ENCODE results near the gene FAM8A1. TPM values are rescaled to one million over a fixed set of nuclear protein-coding genes. Genes with fewer than 3 reads are reported as not detected.

The FAM8A1 gene
- polyA plus RNA-seq, 1 experiment, result 5.7 TPM

DNA sequence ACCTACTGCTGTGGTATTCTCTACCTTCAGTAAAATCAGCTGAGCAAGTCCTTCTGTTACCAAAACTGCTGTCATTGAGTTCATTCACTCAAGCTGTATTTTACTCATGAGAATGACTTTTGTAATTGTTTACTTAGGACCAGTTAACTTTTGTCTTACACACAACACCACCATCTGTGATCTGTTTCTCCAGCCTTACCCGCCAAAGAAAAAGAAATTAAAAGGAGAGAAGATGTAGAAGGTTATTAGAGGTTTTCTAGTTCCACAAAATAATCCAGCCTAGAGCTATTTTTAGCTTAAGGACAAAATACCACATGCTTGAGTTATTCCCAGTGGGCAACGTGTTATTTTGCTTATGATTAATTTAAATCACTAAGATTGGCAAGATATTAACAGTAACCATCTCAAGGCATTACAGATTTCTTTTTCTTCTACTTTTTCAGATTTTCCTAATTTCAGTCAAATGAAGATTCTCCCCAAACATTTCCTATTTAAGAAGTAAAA lies 38.2 kb downstream of the FAM8A1 start:
- no peak for DNase-seq (ENCODE audit: low read depth)
- no peaks in the 10 kb centered on the region for H3K27me3 ChIP-seq (ENCODE audit: control insufficient read depth, insufficient read depth, low read length)
- TF ChIP-seq, protein P1, sequence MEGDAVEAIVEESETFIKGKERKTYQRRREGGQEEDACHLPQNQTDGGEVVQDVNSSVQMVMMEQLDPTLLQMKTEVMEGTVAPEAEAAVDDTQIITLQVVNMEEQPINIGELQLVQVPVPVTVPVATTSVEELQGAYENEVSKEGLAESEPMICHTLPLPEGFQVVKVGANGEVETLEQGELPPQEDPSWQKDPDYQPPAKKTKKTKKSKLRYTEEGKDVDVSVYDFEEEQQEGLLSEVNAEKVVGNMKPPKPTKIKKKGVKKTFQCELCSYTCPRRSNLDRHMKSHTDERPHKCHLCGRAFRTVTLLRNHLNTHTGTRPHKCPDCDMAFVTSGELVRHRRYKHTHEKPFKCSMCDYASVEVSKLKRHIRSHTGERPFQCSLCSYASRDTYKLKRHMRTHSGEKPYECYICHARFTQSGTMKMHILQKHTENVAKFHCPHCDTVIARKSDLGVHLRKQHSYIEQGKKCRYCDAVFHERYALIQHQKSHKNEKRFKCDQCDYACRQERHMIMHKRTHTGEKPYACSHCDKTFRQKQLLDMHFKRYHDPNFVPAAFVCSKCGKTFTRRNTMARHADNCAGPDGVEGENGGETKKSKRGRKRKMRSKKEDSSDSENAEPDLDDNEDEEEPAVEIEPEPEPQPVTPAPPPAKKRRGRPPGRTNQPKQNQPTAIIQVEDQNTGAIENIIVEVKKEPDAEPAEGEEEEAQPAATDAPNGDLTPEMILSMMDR (IDR thresholded peaks at IDR 0.05; ENCODE audit: insufficient read depth, low read depth, low read length), result no peak
- no peak overlapping the region for H3K4me3 ChIP-seq (ENCODE audit: low read depth, low read length)
- peaks cover 4% of the 10 kb centered on the region for H3K36me3 ChIP-seq (ENCODE audit: control insufficient read depth, insufficient read depth, low read length)
- ChIA-PET CTCF (interaction anchor here (0.6 to 1.3 kb wide), 2 partner anchors 19 to 489 kb away, joined by 3 to 4 read pairs; no protein-coding TSS in a partner anchor), POLR2A (no interaction called here)

DNA sequence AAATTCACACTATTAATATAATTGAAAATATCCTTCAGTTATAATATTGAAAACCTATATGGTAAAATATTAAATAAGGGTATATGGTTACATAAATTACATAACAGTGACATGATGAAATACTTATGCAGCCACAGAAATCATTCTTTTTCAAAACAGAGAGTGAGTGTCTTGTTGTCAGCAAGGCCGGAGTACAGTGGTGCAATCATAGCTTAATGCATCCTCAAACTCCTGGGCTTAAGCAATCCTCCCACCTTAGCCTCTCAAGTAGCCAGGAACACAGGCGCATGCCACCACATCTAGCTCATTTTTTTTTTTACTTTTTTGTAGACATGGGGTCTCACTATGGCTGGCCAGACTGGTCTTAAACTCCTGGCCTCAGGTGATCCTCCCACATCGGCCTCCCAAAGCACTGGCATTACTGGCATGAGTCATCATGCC lies 40.4 kb downstream of the FAM8A1 start:
- POLR2A ChIA-PET, result no interaction called here
- Histone ChIP-seq H3K36me3 (ENCODE audit: control insufficient read depth, insufficient read depth, low read length) (peaks cover 8% of the 10 kb centered on the region), H3K4me3 (ENCODE audit: low read depth, low read length) (no peak overlapping the region), H3K27me3 (ENCODE audit: control insufficient read depth, insufficient read depth, low read length) (no peaks in the 10 kb centered on the region)
- CTCF ChIA-PET, result interaction anchor here (0.7 kb wide), 1 partner anchor 16 kb away, joined by 3 read pairs; no protein-coding TSS in a partner anchor
- TF ChIP-seq, protein P1 (IDR thresholded peaks at IDR 0.05; ENCODE audit: insufficient read depth, low read depth, low read length), result no peak
- DNase-seq (ENCODE audit: low read depth), result no peak

- peaks cover 8% of the 10 kb centered on the region for H3K36me3 ChIP-seq (ENCODE audit: control insufficient read depth, insufficient read depth, low read length)
Measured at GRCh38 chr6:17648745-17649144, 48.6 kb downstream of the FAM8A1 start.

GRCh38 chr6:17650656-17651309 lies 50.7 kb downstream of the FAM8A1 start:
- ChIA-PET CTCF (no interaction called here), POLR2A (no interaction called here)
- TF ChIP-seq, protein P1 (IDR thresholded peaks at IDR 0.05; ENCODE audit: insufficient read depth, low read depth, low read length), result no peak
- H3K36me3 ChIP-seq (ENCODE audit: control insufficient read depth, insufficient read depth, low read length), result peaks cover 4% of the 10 kb centered on the region
- H3K4me3 ChIP-seq (ENCODE audit: low read depth, low read length), result no peak overlapping the region
- no peaks in the 10 kb centered on the region for H3K27me3 ChIP-seq (ENCODE audit: control insufficient read depth, insufficient read depth, low read length)
- no peak for DNase-seq (ENCODE audit: low read depth)

More at GRCh38 chr6:17648745-17649144, 48.6 kb downstream of the FAM8A1 start:
- POLR2A ChIA-PET, result no interaction called here
- DNase-seq (ENCODE audit: low read depth), result no peak
- TF ChIP-seq, protein P1 (IDR thresholded peaks at IDR 0.05; ENCODE audit: insufficient read depth, low read depth, low read length), result no peak
- CTCF ChIA-PET, result no interaction called here
- H3K4me3 ChIP-seq (ENCODE audit: low read depth, low read length), result no peak overlapping the region
- H3K27me3 ChIP-seq (ENCODE audit: control insufficient read depth, insufficient read depth, low read length), result no peaks in the 10 kb centered on the region

DNA sequence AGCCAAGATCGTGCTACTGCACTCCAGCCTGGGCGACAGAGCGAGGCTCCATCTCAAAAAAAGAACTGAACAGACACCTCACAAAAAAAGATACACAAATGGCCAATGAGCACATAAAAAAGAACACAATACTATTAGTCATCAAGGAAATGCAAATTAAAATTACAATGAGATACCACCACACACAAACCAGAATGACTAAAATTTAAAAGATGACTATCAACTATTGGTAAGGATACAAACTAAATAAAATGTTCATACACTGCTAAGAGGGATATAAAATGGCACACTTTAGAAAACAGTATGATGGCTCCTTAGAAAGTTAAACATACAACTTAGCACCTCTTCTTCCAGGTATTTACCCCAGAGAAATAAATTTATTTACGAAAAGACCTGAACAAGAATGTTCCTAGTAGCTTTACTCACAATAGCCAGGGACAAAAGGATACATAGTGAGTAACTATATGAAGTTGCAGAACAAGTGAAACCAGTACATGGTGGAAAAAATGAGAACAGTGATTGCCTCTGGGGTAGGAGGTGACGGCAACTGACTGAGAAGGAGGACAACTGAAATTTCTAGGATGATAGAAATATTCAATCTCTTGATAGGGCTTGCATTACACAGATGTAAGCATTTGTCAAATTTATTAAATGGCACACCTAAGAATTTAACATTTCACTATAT lies 53.2 kb downstream of the FAM8A1 start:
- Histone ChIP-seq H3K4me3 (ENCODE audit: low read depth, low read length) (no peak overlapping the region), H3K36me3 (ENCODE audit: control insufficient read depth, insufficient read depth, low read length) (peaks cover 2% of the 10 kb centered on the region), H3K27me3 (ENCODE audit: control insufficient read depth, insufficient read depth, low read length) (no peaks in the 10 kb centered on the region)
- TF ChIP-seq, protein P1 (IDR thresholded peaks at IDR 0.05; ENCODE audit: insufficient read depth, low read depth, low read length), result no peak
- ChIA-PET CTCF (no interaction called here), POLR2A (no interaction called here)
- DNase-seq (ENCODE audit: low read depth), result no peak

All from BJ (cell line).